Stimulated activated CD4-positive, alpha-beta T cell treated with anti-CD3 and anti-CD28 coated beads, Interleukin-4, amount 100 ng/mL, for 24 hours (primary cell): ENCODE results near the gene MPHOSPH9.

Source experiments
- DNase-seq: peaks from one replicate; pipeline ENCODE4 v3.0.0-alpha.2; 2020

MPHOSPH9 gene, protein sequence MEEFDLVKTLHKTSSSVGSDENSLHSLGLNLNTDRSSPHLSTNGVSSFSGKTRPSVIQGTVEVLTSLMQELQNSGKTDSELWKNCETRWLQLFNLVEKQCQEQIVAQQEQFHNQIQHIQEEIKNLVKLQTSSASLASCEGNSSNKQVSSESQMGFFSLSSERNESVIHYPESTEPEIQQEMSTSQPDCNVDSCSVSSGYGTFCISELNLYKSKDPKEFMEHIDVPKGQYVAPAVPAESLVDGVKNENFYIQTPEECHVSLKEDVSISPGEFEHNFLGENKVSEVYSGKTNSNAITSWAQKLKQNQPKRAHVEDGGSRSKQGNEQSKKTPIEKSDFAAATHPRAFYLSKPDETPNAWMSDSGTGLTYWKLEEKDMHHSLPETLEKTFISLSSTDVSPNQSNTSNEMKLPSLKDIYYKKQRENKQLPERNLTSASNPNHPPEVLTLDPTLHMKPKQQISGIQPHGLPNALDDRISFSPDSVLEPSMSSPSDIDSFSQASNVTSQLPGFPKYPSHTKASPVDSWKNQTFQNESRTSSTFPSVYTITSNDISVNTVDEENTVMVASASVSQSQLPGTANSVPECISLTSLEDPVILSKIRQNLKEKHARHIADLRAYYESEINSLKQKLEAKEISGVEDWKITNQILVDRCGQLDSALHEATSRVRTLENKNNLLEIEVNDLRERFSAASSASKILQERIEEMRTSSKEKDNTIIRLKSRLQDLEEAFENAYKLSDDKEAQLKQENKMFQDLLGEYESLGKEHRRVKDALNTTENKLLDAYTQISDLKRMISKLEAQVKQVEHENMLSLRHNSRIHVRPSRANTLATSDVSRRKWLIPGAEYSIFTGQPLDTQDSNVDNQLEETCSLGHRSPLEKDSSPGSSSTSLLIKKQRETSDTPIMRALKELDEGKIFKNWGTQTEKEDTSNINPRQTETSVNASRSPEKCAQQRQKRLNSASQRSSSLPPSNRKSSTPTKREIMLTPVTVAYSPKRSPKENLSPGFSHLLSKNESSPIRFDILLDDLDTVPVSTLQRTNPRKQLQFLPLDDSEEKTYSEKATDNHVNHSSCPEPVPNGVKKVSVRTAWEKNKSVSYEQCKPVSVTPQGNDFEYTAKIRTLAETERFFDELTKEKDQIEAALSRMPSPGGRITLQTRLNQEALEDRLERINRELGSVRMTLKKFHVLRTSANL

DNA sequence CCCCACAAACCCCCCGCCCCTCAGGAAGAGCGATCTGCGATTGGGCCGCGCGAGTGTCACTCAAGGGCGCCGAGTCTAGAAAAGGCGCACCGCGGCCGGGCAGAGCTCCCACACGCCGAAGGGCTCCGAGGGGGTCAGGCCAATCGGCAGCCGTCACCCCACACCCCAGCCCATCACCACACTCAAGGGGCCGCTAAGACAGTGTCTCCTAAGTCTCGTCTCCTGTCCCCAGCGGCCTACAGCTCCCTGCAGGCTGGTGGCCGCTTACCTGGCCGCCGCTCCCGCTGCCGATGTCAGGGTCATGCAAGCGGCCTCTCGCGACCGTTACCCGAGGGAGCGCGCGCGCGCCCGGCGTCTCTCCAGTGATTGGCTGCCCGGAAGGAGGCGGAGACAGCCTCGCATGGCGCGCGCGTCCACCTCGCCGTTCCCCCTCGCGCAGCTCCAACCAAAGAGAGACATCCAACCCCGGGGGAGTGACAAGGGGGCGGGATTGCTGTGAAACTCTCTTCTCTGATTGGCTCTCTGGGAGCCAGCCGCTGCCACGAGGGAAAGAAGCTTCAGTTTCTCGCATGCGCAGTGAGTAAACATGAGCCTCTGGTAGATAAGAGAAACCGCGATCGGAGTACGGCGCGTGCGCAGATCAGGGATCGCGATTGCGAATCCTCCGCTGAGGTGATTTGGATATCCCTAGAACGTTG lies at the start of gene MPHOSPH9, which contains the start of gene MTRFR:
MPHOSPH9 (minus strand) TSS at position 335 of the 698 bp plus-strand sequence. CDS start 2,777 bp downstream, outside the sequence.
MTRFR (plus strand) TSS at position 630 of the 698 bp plus-strand sequence. CDS start 20,239 bp downstream, outside the sequence.
- peak; percentile 99 for DNase-seq

DNA sequence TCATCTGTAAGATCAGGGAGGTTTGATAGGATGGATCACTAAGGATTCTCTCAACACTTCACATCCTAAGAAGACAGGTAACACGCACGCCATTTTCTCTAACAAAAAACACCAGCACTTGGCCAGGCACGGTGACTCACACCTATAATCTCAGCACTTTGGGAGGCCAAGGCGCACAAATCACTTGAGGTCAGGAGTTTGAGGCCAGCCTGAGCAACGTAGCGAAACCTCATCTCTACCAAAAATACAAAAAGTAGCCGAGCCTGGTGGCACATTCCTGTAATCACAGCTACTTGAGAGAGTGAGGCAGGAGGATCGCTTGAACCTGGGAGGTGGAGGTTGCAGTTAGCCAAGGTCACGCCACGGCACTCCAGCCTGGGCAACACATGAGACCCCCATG lies 49.2 kb upstream of the MPHOSPH9 start:
- no peak for DNase-seq

DNA sequence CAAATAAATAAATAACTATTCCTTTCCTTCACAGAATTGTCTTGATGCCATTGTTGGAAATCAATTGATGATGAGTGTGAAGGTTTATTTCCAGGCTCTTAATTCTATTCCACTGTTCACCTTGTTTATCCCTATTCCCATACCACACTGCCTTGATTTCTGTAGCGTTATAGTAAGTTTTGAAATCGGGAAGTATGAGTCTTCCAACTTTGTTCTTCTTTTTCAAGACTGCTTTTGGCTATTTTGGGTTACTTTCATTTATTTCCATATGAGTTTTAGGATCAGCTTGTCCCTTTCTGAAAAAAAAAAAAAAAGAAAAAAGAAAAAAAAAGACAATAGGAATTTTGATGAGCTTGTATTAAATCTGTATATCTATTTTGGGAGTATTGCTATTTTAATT lies 48.0 kb upstream of the MPHOSPH9 start:
- no peak for DNase-seq

GRCh38 chr12:123278101-123278627 lies 45.2 kb upstream of the MPHOSPH9 start:
- DNase-seq = no peak

- DNase-seq = no peak
Observed at GRCh38 chr12:123273166-123273565, 40.2 kb upstream of the MPHOSPH9 start.

GRCh38 chr12:123271001-123271668 lies 38.2 kb upstream of the MPHOSPH9 start:
- DNase-seq = peak; percentile 77

DNA sequence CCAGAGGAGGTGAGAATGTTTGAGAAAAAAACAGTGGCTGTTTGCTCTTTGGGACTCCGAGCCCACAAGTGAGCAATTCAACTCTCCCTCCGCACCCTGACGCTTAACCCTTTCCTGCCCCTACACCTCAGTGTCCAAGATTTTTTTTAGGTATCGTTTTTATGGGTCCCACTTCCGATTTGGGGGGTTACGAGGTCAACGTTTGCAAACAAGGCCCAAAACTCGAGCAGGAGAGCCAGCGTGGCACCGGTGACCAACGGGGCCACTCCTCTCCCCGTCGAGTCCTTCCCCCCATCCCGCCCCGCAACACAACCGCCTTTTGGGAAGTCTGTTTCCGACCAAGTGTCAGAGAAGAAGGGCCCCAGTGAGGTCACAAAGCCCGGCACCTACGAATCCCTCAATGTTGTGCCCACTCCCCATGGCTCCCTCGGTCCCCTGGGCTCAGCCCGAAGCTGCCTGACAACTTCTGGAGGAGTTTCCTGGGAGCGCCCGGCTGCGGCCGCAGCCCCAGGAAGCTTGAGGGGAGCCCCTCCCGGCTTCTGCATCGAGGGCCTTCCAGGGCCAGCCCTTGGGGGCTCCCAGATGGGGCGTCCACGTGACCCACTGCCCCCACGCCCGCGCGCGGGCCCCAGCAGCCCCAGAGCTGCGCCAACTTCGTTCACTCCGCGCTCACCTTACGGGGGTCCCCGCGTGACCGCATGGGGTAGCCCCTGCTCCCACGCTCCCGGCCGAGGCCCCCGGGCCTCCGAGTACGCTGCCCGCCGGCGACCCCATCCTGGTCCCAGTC lies 37.5 kb upstream of the MPHOSPH9 start:
- DNase-seq = no peak

- no peak for DNase-seq
Observed at GRCh38 chr12:123269896-123270213, 36.9 kb upstream of the MPHOSPH9 start.

GRCh38 chr12:123269395-123269892 lies 36.5 kb upstream of the MPHOSPH9 start:
- DNase-seq = peak; percentile 34

- DNase-seq = no peak
Observed at GRCh38 chr12:123268850-123269249, 35.9 kb upstream of the MPHOSPH9 start.

DNA sequence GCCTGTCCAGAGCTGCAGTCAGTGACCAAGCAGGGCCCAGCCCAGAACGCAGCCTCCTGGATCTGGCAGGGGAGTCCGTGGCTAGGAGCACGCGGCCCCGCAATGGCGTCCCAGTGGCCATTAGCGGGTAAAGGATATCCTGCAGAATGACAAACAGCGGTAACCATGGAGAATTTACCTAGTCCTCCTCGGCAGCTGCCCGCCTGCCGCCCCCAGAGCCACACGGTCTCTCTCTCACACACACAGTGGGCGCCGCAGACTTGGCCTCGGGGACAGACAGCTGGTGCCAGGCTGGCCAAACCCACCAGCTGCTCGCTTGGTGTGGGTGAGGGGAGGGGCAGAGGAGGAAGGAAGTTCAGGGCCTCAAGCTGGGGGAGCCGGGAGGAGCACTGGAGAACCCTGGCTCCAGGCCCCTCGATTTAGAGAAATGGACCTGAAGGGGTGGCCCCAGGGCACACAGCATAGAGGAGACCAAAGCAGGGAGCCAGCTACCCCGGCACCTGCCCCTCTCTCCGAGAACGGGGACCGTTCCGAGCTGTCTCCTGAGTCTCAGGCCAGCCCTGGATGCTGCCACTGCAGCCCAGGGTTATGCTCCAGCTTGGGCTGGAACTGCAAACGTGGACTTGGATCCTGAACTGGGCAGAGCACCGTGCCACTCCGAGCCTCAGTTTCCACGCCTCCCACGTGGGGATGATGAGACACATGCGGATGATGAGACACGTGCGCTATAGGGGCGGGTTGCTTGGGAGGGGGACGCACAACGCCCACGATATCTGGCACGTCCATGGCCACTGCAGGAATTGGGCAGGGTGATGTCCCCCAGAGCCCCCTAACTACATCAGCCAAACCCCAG lies 35.3 kb upstream of the MPHOSPH9 start:
- no peak for DNase-seq

DNA sequence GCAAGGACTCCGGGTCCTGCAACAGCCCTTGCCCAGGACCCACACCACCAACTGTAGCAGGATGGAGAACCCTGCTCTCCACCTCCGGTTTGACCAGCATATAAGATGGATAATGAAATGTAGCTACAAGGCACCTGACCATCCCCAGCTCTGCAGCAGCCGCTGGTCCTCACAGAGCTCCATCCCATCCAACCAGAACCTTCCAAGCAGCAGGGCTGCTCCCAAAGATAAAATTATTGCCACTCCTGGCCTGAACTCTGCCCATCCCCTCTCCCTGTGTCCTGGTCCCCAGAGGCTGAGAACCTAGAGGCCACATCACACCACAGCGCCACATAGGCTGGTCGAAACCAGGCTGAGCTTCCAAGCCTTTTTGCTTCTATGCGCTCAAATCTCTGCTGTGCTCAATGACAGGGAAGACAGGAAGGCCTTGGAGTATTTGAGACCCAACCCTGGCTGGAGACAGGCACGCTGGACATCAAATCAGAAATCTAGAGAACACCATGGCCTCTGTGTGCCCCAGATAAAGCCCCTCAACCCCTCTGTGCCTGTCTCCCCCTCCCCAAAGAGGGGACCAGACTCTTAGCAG lies 34.5 kb upstream of the MPHOSPH9 start:
- no peak for DNase-seq

- DNase-seq = no peak
Observed at GRCh38 chr12:123266679-123267277, 33.8 kb upstream of the MPHOSPH9 start.

DNA sequence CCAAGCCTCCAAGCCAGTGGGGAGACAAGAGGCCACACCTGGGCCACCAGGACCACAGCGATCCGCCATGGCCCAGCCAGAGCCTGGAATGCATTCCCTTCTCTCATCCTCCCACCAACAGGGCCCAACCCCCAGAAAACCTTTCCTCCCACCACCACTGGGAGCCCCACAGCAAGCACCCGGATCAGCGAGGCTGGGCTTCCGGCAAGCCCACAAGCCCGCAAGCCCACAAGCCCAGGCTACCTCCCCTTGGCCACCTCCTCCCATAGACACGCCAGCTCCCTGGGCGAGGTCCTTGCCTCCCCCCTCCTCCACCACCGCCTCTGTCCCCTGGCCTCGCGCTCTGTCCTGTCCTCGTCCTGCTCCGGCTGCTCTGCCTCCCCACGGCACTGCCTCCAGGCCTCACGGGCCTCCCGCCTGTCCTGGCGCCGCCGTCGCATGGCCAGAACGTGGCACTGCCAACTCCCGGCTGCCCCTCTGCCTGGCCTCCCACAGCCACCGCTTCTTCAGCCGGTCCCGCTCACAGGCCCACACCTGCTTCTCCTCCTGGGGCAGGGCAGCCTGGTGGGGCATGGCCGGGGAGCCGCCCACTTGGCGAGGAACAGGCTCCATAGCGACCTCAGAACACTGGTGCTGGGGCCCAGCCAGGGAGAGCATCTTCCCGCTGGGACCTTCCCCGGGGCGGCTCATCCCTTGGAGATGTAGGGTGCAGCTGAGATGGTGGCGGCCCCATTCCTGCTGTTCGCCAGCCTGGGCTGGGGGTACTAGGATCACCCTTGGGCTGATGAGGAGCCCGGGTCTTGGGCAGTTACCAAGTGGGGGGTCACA lies 33.1 kb upstream of the MPHOSPH9 start:
- DNase-seq = no peak

DNA sequence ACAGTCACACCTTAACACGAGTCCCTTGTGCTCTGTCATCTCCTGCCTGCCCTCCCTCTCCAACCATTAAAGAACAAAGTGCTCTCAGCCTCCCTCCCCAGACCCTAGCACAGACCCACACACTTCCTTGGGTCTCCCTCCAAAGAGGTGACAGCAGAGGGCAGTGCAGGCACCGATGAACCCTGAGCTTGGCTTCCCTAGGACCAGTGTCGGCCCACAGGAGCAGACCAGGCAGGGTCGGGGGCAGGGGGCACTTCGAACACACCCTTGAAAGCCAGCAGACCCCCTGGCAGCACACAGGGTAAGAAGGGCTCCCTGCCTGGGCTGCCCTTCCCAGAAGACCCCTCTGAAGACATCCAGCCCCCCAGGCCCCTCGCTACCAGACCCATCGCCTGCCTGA lies 31.7 kb upstream of the MPHOSPH9 start:
- DNase-seq = no peak

GRCh38 chr12:123263196-123263817 lies 30.4 kb upstream of the MPHOSPH9 start:
- DNase-seq = no peak

DNA sequence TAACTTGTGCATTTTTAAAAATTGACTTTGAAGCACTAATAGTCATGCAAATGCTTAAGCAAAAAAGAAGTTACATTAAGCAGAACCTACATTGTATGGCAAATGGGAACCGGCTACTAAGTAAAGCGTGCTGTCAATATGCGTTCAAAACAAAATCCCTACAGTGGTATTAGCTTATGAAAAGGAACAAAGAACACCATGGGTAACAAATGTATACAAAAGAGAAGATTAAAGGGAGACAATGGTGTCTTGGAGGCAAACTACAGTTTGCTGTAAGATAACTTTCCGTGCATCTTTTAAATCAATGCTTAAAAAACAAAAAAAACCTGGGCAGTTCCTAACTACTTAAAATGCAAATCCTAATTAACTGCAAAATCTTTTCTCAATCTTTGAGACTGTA lies 28.3 kb upstream of the MPHOSPH9 start:
- DNase-seq = no peak
